GM23338 (cell line): ENCODE measurements around the gene ABR. TPM values are rescaled to one million over a fixed set of nuclear protein-coding genes. Genes with fewer than 3 reads are reported as not detected.

ENCODE experiments used
- ATAC-seq: fragments of 200-7000 bp; cut with Tn5 transposase; 3 replicates; pipeline ENCODE4 v1.9.1; 2020
- DNase-seq: peaks from one replicate; pipeline ENCODE4 v3.0.0-alpha.2; 2015; ENCODE audit warnings: low spot score
- H2AFZ ChIP-seq: fragments of 200-600 bp; sonication (generic); 2 replicates; pipeline ENCODE4 v1.8.0; 2016; ENCODE audit warnings: antibody characterized with exemption, mild to moderate bottlenecking, moderate library complexity
- H3F3A ChIP-seq: fragments of 200-600 bp; sonication (generic); replicated peaks from 2 replicates; pipeline ENCODE4 v1.8.0; 2017; ENCODE audit warnings: antibody characterized with exemption, mixed run types, low read depth
- H3K27ac ChIP-seq: fragments of 200-600 bp; sonication (generic); 2 replicates; pipeline ENCODE4 v1.6.1; 2016; ENCODE audit warnings: low read depth
- H3K27me3 ChIP-seq: fragments of 200-600 bp; sonication (generic); 2 replicates; pipeline ENCODE4 v1.8.0; 2016; ENCODE audit warnings: mild to moderate bottlenecking, mixed run types, moderate library complexity; ENCODE audit not compliant: insufficient read depth
- H3K36me3 ChIP-seq: fragments of 200-600 bp; sonication (generic); 2 replicates; pipeline ENCODE4 v1.8.0; 2016; ENCODE audit warnings: mild to moderate bottlenecking; ENCODE audit not compliant: insufficient read depth
- H3K4me1 ChIP-seq: fragments of 200-600 bp; sonication (generic); 2 replicates; pipeline ENCODE4 v1.8.0; 2016; ENCODE audit warnings: mild to moderate bottlenecking, moderate library complexity; ENCODE audit not compliant: insufficient read depth
- H3K4me2 ChIP-seq: fragments of 200-600 bp; sonication (generic); 2 replicates; pipeline ENCODE4 v1.7.1; 2017; ENCODE audit warnings: mixed run types
- H3K4me3 ChIP-seq: fragments of 200-600 bp; sonication (generic); 2 replicates; pipeline ENCODE4 v1.6.1; 2016; ENCODE audit warnings: mixed run types
- H3K79me2 ChIP-seq: fragments of 200-600 bp; sonication (generic); replicated peaks from 2 replicates; pipeline ENCODE4 v1.8.0; 2017; ENCODE audit warnings: mild to moderate bottlenecking; ENCODE audit not compliant: insufficient read depth
- H3K9me2 ChIP-seq: fragments of 200-600 bp; sonication (generic); 2 replicates; pipeline ENCODE4 v1.8.0; 2017; ENCODE audit not compliant: insufficient read depth
- H4K20me1 ChIP-seq: fragments of 200-600 bp; sonication (generic); replicated peaks from 2 replicates; pipeline ENCODE4 v1.8.0; 2017; ENCODE audit warnings: mild to moderate bottlenecking; ENCODE audit not compliant: insufficient read depth
- H3K27ac Mint-ChIP-seq: 2 replicates; pipeline ENCODE4 v1.8.0; 2020; ENCODE audit warnings: inconsistent platforms, mild to moderate bottlenecking, moderate library complexity, mixed read lengths
- H3K27me3 Mint-ChIP-seq: 3 replicates; pipeline ENCODE4 v1.8.0; 2022; ENCODE audit warnings: low read depth, mild to moderate bottlenecking, moderate library complexity, mixed read lengths, inconsistent platforms; ENCODE audit not compliant: insufficient read depth, poor library complexity
- H3K36me3 Mint-ChIP-seq: 3 replicates; pipeline ENCODE4 v1.8.0; 2021; ENCODE audit warnings: low read depth, mild to moderate bottlenecking, inconsistent platforms, moderate library complexity, mixed read lengths
- H3K4me1 Mint-ChIP-seq: 3 replicates; pipeline ENCODE4 v1.8.0; 2020; ENCODE audit warnings: mild to moderate bottlenecking, inconsistent platforms, mixed read lengths
- H3K4me3 Mint-ChIP-seq: 3 replicates; pipeline ENCODE4 v1.8.0; 2021; ENCODE audit warnings: moderate library complexity, mild to moderate bottlenecking, inconsistent platforms, mixed read lengths
- H3K9me3 Mint-ChIP-seq: 3 replicates; pipeline ENCODE4 v1.8.0; 2020; ENCODE audit warnings: moderate library complexity, mild to moderate bottlenecking, inconsistent platforms, mixed read lengths
- CREB1 ChIP-seq: fragments of 250-450 bp; sonication (Bioruptor Pico); IDR thresholded peaks from 2 replicates; pipeline ENCODE4 v1.5.0; 2020; ENCODE audit warnings: low read depth, mild to moderate bottlenecking, moderate library complexity
- CTCF ChIP-seq, 2 experiments: fragments of 200-600 bp in 1 of 2; sonication (generic) in 1 of 2; conservative IDR thresholded peaks; 2 replicates each; pipeline versions ENCODE4 v1.5.1 to v1.6.1; 2016 to 2017; ENCODE audit warnings: antibody characterized with exemption in 2 of 2, low read depth in 2 of 2, mild to moderate bottlenecking in 2 of 2, moderate library complexity in 1 of 2
- ETS1 ChIP-seq: IDR thresholded peaks from 2 replicates; pipeline ENCODE4 v1.6.1; 2016; ENCODE audit warnings: antibody characterized with exemption
- EZH2 ChIP-seq: fragments of 200-600 bp; sonication (generic); IDR thresholded peaks from one replicate; pipeline ENCODE4 v1.8.0; 2017; ENCODE audit warnings: antibody characterized with exemption, mild to moderate bottlenecking, low read depth; ENCODE audit not compliant: unreplicated experiment
- EZH2phosphoT487 ChIP-seq: fragments of 200-600 bp; sonication (generic); IDR thresholded peaks from one replicate; pipeline ENCODE4 v1.8.1; 2018; ENCODE audit warnings: antibody characterized with exemption; ENCODE audit not compliant: unreplicated experiment
- JUNB ChIP-seq: IDR thresholded peaks from one replicate; pipeline ENCODE4 v1.6.1; 2016; ENCODE audit warnings: antibody characterized with exemption; ENCODE audit not compliant: unreplicated experiment
- NANOG ChIP-seq: IDR thresholded peaks from 2 replicates; pipeline ENCODE4 v1.6.1; 2016; ENCODE audit warnings: antibody characterized with exemption, borderline replicate concordance
- POLR2AphosphoS5 ChIP-seq: IDR thresholded peaks from 2 replicates; pipeline ENCODE4 v1.6.1; 2016; ENCODE audit warnings: antibody characterized with exemption, low read depth
- REST ChIP-seq: IDR thresholded peaks from one replicate; pipeline ENCODE4 v1.6.1; 2018; ENCODE audit warnings: antibody characterized with exemption; ENCODE audit not compliant: unreplicated experiment
- STAT1 ChIP-seq: IDR thresholded peaks from one replicate; pipeline ENCODE4 v1.6.1; 2016; ENCODE audit warnings: antibody characterized with exemption; ENCODE audit not compliant: unreplicated experiment
- ZNF114 ChIP-seq: fragments of 250-450 bp; sonication (Bioruptor Pico); IDR thresholded peaks from 2 replicates; pipeline ENCODE4 v1.5.0; 2020; ENCODE audit warnings: mild to moderate bottlenecking, moderate library complexity
- ZNF331 ChIP-seq: fragments of 250-450 bp; sonication (Bioruptor Pico); IDR thresholded peaks from 2 replicates; pipeline ENCODE4 v1.5.0; 2020; ENCODE audit warnings: low read depth, mild to moderate bottlenecking, moderate library complexity
- ZNF462 ChIP-seq: fragments of 250-450 bp; sonication (Bioruptor Pico); IDR thresholded peaks from 2 replicates; pipeline ENCODE4 v1.5.0; 2020; ENCODE audit warnings: mild to moderate bottlenecking, moderate library complexity
- polyA plus RNA-seq: library from polyadenylated mRNA; unstranded; fragments of >200 nt; fragmentation: Nextera tagmentation; extraction: Ambion mirVana; gene quantifications from 2 replicates; pipeline ENCODE4 v1.2.1, GENCODE V29; 2016
- total RNA-seq: library from RNA; depleted of rRNA; stranded (reverse); fragments of >200 nt; shearing (Covaris generic); gene quantifications from 2 replicates; pipeline ENCODE4 v1.2.3, GENCODE V29; 2014

Gene ABR
- total and polyA plus RNA-seq, 2 experiments from 2014 or later = 15.0 to 27.7 TPM

GRCh38 chr17:1119924-1120323 lies 59.9 kb downstream of the ABR start:
- peaks cover 23% of the 10 kb centered on the region for H3K4me1 Mint-ChIP-seq
- TF ChIP-seq ZNF462 (CRISPR knock-in tag) (no peak), CTCF (conservative IDR thresholded peaks at IDR 0.05; ENCODE audit: low read depth in 2 of 2) (no peak), CREB1 (no peak), EZH2phosphoT487 (no peak), POLR2AphosphoS5 (no peak), NANOG (no peak), JUNB (no peak), EZH2 (no peak), ZNF331 (CRISPR knock-in tag) (no peak), ETS1 (no peak), STAT1 (no peak), ZNF114 (no peak), REST (no peak)
- Histone ChIP-seq H3K27ac (no peak overlapping the region), H3K36me3 (no peaks in the 10 kb centered on the region), H4K20me1 (no peaks in the 10 kb centered on the region; the same call in 1 of the 2 replicates), H3K4me1 (peaks cover 14% of the 10 kb centered on the region), H3K27me3 (no peaks in the 10 kb centered on the region), H3K4me2 (no peak overlapping the region), H2AFZ (no peak overlapping the region), H3F3A (peaks cover 5% of the 10 kb centered on the region; the same call in 1 of the 2 replicates), H3K79me2 (no peaks in the 10 kb centered on the region), H3K4me3 (no peak overlapping the region), H3K9me2 (no peaks in the 10 kb centered on the region)
- H3K27me3 Mint-ChIP-seq = peaks cover 5% of the 10 kb centered on the region
- peaks cover 7% of the 10 kb centered on the region; the same call in 2 of the 3 replicates for H3K36me3 Mint-ChIP-seq
- H3K27ac Mint-ChIP-seq = no peak overlapping the region
- DNase-seq (no peak), ATAC-seq (no peak)
- no peak overlapping the region for H3K4me3 Mint-ChIP-seq
- peaks cover 7% of the 10 kb centered on the region for H3K9me3 Mint-ChIP-seq
